Right renal pelvis (tissue), 4 donors: ENCODE data around the gene IMMT. TPM values are rescaled to one million over a fixed set of nuclear protein-coding genes. Genes with fewer than 3 reads are reported as not detected.
A peak's percentile ranks its signal among the peaks of the same experiment; 100 is the strongest.
"Not testable (repeated sequence)": the region's sequence is repeated elsewhere in the genome, so short reads cannot be mapped to it uniquely, and the experiment has no call there.

Experiments used
- DNase-seq, 4 donors: peaks; one replicate each; pipeline ENCODE4 v3.0.0-alpha.2; 2013; ENCODE audit warnings: low read depth in 4 of 4, low spot score in 3 of 4, missing footprints in 1 of 4
- polyA plus RNA-seq, 4 donors: library from polyadenylated mRNA; unstranded; fragments of 120-200 nt; gene quantifications; one replicate each; pipeline ENCODE4 v1.2.1, GENCODE V29; 2013; ENCODE audit not compliant: insufficient read length in 4 of 4

Gene IMMT
- 100 to 1,000 TPM; 101 to 115 (median 110) TPM for polyA plus RNA-seq

DNA sequence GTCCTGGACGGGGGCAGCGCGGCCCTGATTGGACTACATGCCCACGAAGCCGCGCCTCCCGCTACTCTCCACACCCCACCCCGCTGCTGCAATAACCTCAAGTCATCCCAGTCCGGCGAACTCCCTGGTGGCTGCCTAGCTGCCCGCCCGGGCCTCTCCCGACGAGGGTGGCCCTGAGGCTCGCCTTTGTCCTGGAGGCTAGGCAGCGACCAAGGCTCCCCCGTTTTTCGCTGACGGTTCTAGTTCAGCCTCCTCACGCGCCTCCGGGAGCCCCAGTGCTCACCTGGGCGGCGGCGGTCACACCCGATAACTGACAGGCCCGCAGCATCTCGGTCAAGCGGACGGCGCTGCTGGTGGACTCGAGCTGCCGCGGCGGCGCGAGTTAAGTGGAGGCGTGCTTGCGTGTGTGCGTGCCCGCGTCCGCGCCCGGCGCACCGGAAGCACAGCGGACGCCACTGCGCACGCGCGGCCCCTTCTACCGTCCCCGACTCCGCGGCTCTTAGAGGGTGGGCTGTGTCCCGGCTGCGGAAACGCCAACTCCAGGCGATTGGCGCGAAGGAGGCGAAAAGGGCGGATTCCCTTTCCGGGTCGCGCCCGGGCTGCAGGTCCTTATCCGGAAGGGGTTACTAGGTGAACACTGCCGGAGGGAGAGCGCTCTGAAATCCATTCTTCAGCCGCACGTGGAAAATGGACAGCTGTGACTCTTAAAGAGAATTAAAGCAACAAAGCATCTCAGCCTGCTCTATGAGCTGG is at the start of gene IMMT:
IMMT (minus strand) TSS at position 408 of the 753 bp plus-strand sequence; CDS start at position 328, 80 bp downstream.
- DNase-seq, result peak; percentile 90 to 93 (median 92)

- not testable (repeated sequence) for DNase-seq
Observed at GRCh38 chr2:86244781-86245180, 49.5 kb upstream of the IMMT start.

- no peak for DNase-seq
Observed at GRCh38 chr2:86243950-86244733, 48.9 kb upstream of the IMMT start.

- no peak for DNase-seq
Observed at GRCh38 chr2:86243272-86243671, 48.0 kb upstream of the IMMT start.

- no peak for DNase-seq
Observed at GRCh38 chr2:86241611-86242010, 46.3 kb upstream of the IMMT start.

- DNase-seq, result no peak
Observed at GRCh38 chr2:86240251-86240650, 45.0 kb upstream of the IMMT start.

DNA sequence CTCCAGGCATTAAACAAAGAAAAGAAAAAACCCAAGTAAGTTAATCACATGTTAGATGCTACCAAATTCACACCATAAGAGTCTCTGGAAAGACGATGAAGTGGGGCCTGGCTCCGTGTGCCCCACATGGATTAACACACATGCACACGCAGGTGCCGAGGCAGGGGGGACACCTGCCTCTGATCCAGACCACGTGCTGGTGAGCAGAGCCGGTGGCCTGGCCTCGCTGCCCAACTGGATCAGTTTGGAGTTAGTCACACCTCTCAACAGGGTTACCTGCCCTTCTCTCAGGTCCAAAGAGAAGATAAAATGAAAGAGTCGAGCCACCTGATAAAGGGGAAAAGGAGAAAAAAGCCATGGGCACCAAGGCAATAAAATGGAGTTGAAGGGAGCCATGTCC is 44.5 kb upstream of the IMMT start:
- no peak for DNase-seq

GRCh38 chr2:86239326-86239725 is 44.1 kb upstream of the IMMT start:
- no peak for DNase-seq

- no peak for DNase-seq
Observed at GRCh38 chr2:86238354-86238753, 43.1 kb upstream of the IMMT start.

GRCh38 chr2:86237172-86237571 is 41.9 kb upstream of the IMMT start:
- DNase-seq, result no peak

DNA sequence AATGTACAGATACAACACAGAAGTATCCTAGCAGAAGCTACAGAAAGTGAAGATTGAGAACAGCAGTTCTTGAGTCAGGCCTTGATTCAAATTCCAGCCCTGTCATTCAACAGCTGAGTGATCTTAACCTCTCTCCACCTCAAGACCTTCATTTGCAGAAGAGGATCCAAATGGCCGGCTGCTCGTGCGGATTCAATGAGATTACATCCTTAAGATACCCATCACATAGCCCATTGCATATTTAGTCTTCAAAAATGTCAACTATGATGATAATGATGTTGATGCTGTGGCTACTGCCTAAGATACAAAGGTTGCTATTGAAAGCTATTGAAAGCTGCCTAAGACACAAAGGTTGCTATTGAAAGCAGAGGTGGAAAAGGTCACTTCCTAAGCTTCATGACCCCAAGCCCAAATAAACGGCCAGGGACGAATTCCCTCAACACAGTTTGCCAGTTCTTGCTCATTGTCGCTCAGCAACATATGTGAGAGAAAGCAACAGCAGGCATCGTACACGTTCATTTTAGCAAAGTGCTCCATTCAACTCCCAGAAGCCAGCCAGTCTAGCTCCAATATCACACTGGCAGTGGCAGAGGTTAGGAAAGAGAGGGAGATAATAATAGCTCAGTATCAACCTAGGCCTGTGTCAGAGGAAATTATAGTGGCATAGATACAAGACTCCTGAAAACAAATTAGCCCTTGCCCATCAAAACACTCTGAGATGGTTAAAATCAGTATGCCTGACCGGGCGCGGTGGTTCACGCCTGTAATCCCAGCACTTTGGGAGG is 40.1 kb upstream of the IMMT start:
- DNase-seq, result no peak

- DNase-seq, result no peak
Observed at GRCh38 chr2:86234563-86235131, 39.4 kb upstream of the IMMT start.

DNA sequence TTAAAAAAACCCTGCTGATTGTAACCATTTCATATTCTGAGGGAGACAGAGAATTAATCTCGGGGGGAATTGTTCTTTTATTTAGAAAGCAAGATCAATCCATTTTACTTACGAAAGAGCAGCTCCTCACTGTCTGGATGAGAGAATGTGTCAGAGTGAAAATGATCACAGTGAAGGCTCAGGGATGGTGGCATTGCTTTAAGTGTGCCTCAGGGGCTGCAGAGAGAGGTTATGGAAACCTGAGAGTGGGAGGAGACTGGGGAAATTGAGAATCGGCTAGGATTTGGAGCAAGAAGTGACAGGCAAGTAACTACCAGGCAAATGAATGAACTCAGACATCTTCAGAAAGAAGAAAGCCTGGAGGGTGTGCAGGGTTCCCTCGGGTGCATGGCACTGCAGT is 38.2 kb upstream of the IMMT start:
- DNase-seq, result no peak

DNA sequence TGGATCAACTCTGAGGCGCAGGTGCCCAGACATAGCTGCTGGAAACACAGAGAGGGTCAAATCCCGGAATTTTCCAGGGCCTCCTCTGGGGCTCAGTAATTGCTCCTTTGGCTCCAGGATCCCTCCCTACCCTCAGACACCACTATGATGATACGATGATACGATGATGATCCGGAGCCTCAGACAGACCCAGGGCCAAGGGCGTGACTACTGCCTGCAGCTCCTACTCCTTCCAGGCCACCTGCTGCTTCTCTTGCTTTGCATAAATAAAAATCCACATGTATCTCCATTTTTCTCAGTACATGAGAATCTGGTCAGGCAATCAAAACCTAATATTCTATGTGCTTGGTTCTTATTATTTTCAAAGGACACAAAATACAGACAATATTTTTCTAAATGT is 37.6 kb upstream of the IMMT start:
- no peak for DNase-seq

- no peak for DNase-seq
Observed at GRCh38 chr2:86232373-86232784, 37.1 kb upstream of the IMMT start.

- DNase-seq, result no peak
Observed at GRCh38 chr2:86231680-86232372, 36.6 kb upstream of the IMMT start.

GRCh38 chr2:86230961-86231360 is 35.7 kb upstream of the IMMT start:
- no peak for DNase-seq

DNA sequence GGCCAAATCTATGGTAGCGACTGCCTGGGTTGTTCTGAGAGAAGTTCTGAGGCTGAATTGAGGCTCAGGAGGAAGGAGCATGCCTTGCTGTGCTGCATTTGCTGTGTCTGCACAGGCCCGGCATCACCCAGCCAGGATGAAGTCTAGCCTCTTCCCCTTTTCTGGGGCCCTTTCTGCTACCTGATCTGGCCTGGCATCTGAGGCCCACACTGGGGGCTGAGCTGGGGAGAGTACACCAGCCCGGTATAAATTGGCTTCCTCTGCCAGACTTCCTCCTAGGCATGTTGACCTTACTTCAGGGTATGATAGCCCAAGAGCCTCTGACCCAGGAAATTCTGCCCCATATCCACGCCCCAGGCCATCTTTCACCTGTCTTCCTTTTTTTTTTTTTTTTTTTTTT is 34.0 kb upstream of the IMMT start:
- no peak for DNase-seq

GRCh38 chr2:86228574-86228973 is 33.3 kb upstream of the IMMT start:
- DNase-seq, result not testable (repeated sequence)

DNA sequence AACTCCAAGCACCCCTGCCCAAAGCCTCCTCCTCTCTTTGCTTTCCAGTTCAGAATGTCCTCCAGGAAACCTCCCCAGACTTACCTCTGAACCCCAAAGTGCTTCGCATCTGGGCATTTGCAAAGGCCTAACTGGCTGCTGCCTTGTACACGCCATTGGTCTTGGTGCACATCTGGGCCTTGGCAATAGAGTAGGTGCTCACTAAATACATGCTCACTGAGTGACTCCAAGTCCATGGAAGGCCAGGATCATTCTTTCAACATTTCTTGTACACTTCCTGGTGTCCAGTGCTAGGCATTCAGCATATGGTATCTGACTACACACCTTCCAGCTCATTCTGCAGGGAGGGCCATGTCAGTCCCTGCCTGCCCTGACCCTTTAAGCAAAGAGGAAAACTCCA is 32.4 kb upstream of the IMMT start:
- DNase-seq, result no peak
